Measurements from ENCODE around the gene TPCN2. TPM values are rescaled to one million over a fixed set of nuclear protein-coding genes. Genes with fewer than 3 reads are reported as not detected.
"Not testable (repeated sequence)": the region's sequence is repeated elsewhere in the genome, so short reads cannot be mapped to it uniquely, and the experiment has no call there.

The TPCN2 gene
- total RNA-seq, 1 experiment from 2014 or later, result 17.2 TPM

DNA sequence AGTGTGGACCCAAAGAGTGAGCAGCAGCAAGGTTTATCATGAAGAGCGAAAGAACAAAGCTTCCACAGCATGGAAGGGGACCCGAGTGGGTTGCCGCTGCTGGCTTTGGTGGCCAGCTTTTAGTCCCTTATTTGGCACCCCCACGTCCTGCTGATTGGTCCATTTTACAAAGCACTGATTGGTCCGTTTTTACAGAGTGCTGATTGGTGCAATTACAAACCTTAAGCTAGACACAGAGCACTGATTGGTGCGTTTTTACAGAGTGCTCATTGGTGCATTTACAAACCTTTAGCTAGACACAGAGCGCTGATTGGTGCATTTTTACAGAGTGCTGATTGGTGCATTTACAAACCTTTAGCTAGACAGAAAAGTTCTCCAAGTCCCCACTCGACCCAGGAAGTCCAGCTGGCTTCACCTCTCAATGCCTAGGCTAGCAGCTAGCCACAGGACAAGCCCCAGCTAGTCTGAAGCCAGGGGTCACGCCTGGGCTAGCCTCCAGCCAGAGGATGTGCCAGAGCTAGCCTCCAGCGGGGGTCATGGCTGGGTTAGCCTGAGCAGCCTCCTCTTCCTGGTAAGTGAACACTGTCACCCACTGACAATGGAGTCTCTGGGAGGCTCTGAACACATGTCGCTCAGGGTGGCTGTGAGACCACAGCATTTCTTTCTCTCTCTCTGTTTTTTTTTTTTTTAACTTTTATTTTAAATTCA, 100.8 kb downstream of the TPCN2 start:
- in situ Hi-C loops (cut with HindIII; ENCODE audit: low sequenced_read_pairs), result not testable (repeated sequence)

DNA sequence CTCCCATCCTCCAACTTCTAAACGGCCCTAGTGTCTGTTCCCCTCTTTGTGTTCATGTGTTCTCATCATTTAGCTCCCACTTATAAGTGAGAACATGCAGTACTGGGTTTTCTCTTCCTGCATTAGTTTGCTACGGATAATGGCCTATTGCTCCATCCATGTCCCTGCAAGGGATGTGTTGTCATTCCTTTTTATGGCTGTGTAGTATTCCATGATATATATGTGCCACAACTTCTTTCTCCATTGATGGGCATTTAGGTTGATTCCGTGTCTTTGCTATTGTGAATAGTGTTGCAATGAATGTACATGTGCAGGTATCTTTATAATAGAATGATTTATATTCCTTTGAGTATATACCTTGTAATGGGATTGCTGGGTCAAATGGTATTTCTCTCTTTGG, 101.4 kb downstream of the TPCN2 start:
- in situ Hi-C loops (cut with HindIII; ENCODE audit: low sequenced_read_pairs), result no loop called here
- no peak for DNase-seq (ENCODE audit: low spot score)

More for the DNA sequence above, 100.8 kb downstream of the TPCN2 start:
- not testable (repeated sequence) for DNase-seq (ENCODE audit: low spot score)

DNA sequence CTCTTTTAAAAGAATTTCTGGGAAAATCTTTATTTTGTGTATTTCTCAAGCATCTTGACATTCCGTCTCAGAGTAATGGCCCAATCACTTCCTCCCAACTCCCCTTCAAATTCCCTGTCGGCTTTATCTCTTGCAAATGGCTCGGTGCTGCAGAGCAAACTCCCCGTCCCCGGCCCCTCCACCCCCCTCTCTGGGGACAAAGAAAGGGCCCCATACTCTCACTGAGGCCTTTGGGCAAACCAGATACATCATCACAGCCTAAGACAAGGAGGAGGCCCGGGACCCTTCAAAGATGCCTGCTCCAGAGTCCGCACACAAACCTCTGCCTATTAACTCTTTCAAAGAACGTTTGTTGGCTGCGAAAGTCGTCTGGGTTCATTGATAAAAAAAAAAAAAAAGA, 103.1 kb downstream of the TPCN2 start:
- in situ Hi-C loops (cut with HindIII; ENCODE audit: low sequenced_read_pairs), result no loop called here

DNA sequence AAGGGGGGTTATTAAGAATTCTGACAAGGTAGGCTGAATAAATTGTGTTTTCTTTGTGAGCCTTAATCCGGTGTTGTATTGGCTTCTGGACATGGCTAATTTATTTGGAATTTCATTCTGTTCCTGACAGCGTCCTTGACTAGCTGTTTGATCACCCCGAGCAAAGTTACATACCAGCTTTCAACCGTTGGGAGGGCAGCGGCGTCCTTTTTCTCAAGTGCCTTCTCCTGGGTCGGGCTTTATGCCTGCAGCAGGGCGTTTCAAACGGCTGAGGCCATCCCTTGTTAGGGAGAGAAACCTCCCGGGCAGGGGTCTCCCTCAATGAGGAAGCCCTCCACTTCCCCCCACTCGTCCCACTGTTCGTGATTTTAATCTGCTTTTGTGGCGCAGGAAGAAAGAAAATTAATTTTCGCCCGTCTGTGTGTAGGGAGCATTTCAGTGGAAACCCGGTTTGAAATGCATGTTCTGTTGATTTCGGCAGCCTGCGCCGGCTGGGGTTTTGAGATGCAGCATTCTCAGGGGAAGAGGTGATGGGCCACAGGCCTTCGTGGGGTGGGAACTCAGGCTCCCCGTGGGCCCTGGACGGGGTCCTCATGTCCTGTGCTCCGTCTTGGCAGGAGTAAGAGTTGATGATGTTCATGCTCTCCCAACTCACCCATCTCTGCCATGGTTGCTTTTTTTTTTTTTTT, 104.1 kb downstream of the TPCN2 start:
- in situ Hi-C loops (cut with HindIII; ENCODE audit: low sequenced_read_pairs), result no loop called here
- DNase-seq (ENCODE audit: low spot score), result no peak

More for the DNA sequence above, 103.1 kb downstream of the TPCN2 start:
- no peak for DNase-seq (ENCODE audit: low spot score)

DNA sequence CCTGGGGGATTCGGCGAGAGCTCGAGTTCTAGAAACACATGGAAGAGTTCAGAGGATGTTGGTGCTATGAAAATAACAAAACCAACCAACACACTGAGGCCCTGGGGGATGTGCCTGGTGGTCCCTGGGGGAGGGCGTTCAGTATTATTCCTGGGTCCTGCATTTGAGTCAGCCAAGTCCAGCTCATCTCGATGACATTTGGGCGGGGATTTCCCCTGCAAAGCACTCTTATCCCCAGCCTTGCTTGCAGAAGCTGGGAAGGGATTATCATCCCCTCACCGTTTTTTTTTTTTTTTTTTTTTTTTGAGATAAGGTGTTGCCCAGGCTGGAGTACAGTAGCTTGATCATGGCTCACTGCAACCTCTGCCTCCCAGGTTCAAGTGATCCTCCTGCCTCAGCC, 104.9 kb downstream of the TPCN2 start:
- no peak for DNase-seq (ENCODE audit: low spot score)
- in situ Hi-C loops (cut with HindIII; ENCODE audit: low sequenced_read_pairs), result no loop called here

DNA sequence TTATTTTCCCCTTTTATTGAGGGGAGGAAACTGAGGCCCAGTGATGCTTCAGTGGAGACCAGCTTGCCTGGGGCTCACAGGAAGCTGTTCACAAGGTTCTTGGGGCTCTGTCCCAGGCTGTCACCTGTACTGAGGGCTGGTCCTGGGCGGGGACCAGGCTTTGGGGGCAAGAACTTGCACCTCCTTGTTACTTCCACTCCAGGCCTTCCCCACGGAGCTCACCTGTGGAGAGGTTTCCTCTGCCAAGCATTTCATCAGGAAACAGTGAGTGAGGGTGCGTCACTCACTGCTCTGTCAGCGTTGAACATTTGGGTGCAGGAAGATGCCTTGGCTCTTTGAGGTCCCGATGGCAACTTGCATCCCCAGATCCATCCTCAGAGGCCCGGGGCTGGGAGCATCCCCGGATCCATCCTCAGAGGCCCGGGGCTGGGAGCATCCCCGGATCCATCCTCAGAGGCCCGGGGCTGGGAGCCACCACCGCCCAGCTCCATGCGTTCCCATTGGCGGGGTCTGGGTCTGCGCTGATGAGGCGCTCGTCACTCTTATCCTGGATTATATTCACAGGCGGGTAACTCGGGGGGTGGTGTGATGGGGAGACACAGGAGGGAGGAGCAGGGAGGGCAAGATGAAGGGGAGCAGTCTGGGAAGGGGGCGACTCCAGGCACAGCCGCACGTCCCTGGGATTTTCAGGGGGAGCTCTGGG, 105.6 kb downstream of the TPCN2 start:
- no peak for DNase-seq (ENCODE audit: low spot score)
- in situ Hi-C loops (cut with HindIII; ENCODE audit: low sequenced_read_pairs), result no loop called here

DNA sequence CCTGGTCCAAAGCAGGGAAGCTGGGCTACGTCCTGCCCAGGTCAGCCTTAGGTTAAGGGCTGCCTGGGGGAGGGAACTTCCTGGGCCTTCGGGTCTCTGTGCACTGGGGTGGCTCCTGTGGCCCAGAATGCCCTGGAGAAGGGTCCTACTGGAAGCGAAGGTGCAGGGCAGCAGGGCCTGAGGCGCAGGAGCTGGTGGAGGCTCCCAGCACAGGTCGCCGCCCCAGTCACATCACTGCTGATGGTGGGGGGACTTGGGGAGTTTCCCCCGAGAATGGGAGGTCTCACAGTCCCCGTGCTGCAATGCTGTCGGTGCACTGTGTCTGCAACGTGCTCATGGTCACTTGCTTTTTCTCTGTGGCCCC, 106.2 kb downstream of the TPCN2 start:
- in situ Hi-C loops (cut with HindIII; ENCODE audit: low sequenced_read_pairs), result no loop called here
- no peak for DNase-seq (ENCODE audit: low spot score)

DNA sequence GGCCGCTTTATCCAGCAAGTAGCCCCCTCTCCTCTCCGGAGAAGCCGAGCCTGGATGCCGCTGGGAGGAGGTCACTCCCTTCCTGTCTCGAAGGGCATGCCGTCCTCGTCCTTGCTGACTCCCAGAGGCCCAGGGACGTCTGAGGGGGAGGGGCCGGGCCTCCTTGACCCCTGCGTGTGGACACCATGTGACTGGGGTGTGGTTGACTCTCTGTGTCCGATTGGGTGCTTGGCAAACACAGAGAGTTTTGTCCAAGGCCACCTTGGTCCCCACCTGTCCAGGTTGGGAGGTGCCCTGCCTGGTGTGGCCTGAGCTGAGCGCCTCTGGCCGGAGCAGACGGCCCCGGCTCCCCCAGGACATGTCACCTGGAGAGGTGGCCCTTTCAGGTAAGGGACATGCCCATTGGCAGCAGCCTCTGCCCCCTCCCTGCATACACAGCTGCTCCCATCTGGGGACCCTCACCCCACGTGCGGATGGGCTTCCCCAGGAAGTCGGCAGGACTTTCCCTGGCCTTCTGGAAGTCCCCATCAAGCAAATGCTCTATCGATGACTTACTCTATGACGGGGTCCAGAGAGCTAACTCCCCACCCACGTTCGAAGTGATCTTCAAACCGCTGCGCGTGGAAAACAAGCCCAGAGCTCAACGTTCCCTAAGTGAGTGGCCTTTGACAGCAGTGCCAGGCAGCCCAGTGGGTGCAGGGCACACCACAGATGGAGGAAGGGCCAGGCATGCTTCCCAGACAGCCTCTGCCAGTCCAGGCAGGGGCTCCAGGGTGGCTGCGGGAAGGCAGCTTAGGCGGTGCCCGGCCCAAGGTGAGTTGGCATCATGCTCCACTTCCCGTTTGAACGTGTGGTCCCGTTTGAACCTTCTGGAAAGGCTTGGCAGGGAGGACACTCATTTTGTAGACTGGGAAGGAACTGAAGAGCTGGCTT, 106.8 kb downstream of the TPCN2 start, which contains the start of gene SMIM38:
Gene SMIM38 (plus strand): TSS at position 634 of the 933 bp plus-strand sequence. CDS start 1,912 bp downstream, outside the sequence.
- peak; percentile 83 for DNase-seq (ENCODE audit: low spot score)
- in situ Hi-C loops (cut with HindIII; ENCODE audit: low sequenced_read_pairs), result no loop called here

DNA sequence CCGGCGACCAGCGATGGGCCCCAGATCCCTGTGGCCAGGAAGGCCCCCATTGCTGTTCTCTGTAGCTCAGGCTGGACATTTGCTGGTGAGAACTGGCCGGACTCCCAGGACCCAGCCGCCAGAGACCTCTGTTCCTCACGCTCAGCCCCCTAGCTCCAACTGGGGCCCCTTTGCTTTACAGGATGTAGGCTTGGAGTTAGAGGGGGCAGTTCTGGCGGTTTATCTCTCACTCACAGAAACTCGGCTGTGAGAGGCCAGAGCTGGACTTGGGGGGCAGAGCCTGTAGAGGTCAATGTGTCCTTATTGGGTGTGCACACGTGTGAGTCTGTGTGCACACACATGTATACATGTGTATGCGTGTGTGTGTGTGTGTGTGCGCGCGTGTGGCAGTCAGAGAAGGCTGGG, 107.5 kb downstream of the TPCN2 start:
- in situ Hi-C loops (cut with HindIII; ENCODE audit: low sequenced_read_pairs), result no loop called here
- no peak for DNase-seq (ENCODE audit: low spot score)

DNA sequence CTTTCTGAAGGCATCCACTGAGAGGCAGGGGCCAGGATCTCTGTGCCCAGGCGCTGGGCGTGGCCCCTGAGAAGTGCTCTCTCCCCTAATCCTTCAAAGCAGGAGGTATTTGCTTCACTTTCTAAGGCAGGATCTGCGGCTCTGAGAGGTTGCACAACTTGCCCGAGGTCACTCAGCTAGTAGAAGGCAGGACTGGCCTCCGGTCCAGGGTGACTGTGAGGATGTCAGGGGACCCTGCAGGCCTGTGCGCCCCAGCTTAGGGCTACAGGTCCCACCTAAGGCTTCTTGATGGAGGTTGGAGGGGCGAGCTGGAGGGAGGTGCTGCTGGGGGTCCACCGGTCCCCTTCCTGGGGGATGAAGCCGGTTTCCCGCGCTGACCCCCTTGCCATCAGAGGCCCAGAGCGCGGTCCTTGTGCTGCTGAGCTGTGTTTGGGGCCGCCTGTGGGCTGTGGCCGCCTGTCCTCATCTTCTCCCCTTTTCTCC, 108.0 kb downstream of the TPCN2 start:
- in situ Hi-C loops (cut with HindIII; ENCODE audit: low sequenced_read_pairs), result no loop called here
- no peak for DNase-seq (ENCODE audit: low spot score)

DNA sequence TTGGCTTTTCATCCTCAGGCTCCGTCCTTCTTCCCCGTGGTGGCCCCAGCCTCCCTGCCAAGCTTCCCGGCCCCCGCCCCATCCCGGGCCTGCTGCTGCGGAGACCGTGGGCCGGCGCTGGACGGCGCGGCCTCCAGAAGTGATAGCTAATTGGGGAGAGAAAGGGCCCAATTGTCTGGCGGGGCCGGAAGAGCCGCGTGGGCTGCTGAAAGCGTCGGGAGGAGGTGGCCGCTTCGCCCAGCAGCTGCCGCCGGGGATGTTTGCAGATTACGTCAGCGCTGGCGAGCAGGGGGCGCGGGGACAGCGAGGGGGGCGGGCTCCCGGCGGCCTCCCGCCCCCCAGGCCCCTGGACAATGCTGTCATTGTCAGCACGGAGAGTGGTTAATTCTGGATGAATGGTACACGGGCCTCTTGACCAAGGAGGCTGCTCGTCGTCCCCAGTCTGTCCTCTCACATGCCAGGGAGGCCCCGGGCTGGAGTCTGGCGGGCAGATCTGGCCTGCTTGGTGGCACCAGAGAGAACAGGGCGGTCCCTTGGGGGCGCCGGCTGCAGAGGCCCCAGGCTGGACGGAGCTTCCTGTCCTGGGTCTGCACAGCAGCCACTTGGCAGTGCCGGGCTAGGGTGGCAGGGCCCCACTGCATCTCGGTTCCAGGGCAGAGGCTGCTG, 108.6 kb downstream of the TPCN2 start:
- in situ Hi-C loops (cut with HindIII; ENCODE audit: low sequenced_read_pairs), result no loop called here
- DNase-seq (ENCODE audit: low spot score), result peak; percentile 22

DNA sequence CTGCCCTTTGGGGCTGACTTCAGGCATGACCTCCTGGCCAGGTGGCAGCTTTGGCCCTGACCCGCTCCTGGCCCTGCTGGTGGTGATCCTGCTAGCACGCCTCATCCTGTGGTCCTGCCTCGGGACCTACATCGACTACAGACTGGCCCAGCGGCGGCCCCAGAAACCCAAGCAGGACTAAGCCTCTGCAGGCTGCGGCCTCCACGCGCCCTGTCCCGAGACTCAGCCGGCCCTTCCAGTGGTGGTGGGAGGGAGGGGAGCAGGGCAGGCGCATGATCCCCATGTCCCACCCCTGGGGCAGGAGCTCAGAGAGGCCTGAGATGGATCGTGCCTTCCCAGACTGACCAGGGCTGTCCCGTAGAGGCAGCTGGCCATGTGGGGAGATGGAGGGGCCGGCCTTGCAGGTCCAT, 109.1 kb downstream of the TPCN2 start:
- no peak for DNase-seq (ENCODE audit: low spot score)

DNA sequence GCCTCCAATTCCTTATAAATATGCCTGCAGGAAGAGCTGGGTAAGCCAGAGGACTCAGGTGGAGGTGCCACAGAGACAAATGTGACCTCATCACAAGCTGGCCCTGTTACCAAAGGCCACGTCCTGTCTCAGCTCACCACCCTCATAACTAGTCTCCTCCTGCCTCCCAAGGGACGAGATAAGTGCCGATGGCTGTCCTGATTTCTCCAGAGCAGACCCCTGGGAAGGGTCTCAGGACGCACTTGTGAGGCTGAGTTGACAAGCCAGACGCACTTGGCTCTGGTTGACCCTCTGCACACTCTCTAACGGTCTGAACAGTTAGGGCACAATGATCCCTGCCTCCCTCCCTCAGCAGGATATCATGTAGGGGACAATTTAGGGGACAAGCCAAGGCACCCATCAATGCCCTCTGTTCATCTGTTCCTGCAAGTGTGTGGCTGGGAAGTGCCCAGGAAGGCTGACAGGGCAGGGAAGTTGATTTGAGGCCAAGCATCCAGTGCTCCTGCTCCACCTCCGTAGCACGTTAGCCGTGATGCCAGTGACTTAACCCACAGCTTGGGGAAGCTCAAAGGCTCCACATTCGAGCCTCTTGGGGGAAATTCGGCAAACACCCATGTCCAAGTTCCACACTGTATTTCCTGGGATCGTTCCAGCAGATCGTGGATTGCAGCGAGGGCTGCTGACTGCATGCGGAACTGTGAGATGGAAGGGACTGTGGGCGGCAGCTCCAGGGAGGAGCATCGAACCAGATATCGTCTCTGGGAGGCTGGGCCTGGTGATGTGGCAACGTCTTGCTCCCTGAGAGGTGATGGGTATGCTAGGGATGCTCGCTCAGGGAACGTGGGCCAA, 109.8 kb downstream of the TPCN2 start:
- no peak for DNase-seq (ENCODE audit: low spot score)
- in situ Hi-C loops (cut with HindIII; ENCODE audit: low sequenced_read_pairs), result no loop called here

More for the DNA sequence above, 109.1 kb downstream of the TPCN2 start:
- in situ Hi-C loops (cut with HindIII; ENCODE audit: low sequenced_read_pairs), result no loop called here

DNA sequence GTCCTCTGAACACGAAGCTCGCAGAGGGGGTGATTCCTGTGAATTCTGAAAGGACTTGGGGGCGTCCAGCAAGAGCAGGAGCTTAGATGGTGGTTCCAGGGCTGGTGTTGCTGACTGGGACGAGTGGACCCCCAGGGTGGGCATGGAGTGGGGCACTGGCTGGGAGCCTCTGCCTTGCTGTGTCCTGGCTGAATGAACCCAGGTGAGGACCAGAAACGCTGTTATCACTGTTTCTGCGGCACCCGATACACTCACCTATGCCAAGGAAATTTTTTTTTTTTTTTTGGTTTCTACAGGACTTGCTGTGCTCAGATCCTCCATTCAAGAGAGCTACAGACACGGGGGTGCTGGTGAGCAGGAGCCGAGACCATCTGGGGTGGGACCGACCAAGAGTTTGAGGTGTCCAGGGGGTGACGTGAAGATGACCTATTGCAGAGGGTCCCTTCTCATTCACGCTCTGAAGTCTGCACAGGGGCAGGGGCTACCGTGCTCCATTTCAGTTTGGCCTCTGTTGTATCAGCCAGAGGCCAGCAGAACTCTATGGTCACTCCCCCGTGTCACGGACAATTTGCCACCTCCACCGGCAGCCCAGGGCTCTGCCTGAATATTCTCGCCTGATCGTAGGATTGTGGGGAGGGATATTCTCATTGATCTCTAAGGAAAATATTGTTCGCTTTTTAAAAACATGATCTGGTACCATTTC, 110.6 kb downstream of the TPCN2 start:
- no peak for DNase-seq (ENCODE audit: low spot score)
- in situ Hi-C loops (cut with HindIII; ENCODE audit: low sequenced_read_pairs), result no loop called here

DNA sequence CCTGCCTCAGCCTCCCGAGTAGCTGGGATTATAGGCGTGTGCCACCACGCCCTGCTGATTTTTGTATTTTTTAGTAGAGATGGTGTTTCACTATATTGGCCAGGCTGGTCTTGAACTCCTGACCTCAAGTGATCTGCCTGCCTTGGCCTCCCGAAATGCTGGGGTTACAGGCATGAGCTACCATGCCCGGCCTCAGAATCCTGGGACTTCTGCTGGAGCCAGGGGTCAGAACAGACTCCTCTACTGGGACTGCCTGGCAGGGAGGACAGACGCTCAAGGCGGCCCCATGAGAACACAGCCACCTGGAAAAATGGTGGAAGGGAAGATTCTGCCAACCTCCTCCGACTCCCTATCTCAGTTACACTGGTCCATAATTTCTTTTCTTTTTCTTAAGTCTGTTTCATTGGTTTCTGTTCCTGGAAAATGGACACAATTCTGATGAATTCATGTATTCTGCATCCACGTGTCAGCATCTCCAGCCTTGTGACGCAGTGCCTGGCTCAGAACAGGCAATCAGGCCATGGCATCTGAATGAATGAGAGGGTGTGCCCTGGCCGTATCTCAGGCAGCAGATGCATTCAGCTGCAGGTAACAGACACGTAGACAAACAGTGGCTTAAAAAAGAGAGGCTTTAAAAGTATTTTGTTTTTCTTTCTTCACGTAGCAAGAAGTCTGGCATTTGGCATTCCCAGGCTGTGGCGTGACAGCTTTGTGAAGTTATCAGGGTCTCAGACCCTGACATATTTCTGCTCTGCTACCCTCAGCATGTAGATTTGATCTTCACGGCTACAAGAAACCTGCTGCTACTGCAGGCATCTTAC, 111.8 kb downstream of the TPCN2 start:
- peak; percentile 12 for DNase-seq (ENCODE audit: low spot score)
- in situ Hi-C loops (cut with HindIII; ENCODE audit: low sequenced_read_pairs), result no loop called here

DNA sequence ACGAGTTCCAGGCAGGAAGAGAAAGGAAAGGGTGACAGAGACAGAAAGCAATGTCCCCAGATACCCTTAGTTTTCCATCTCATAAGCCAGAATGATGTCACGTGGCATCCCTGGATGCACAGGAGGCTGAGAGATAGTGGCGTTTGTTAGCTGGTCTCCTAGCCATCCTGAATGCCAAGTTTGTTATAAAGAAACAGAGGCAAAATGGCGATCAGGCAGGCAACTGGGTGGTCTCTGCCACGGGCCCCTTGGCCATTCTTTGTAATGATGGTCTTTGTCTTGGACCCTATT, 112.3 kb downstream of the TPCN2 start:
- in situ Hi-C loops (cut with HindIII; ENCODE audit: low sequenced_read_pairs), result no loop called here

More for the DNA sequence above, 112.3 kb downstream of the TPCN2 start:
- peak; percentile 4 for DNase-seq (ENCODE audit: low spot score)

All from G401 (cell line).